SK-N-SH (cell line): ENCODE measurements around the gene C10orf90. TPM values are rescaled to one million over a fixed set of nuclear protein-coding genes. Genes with fewer than 3 reads are reported as not detected.

Experiments used
- EP300 ChIP-seq, 2 experiments: IDR thresholded peaks; 2 replicates each; pipeline versions ENCODE4 v1.4.0 to v1.6.1; 2012; ENCODE audit warnings: borderline replicate concordance in 1 of 2, low read depth in 1 of 2, low read length in 1 of 2
- EZH2phosphoT487 ChIP-seq: fragments of 200-600 bp; sonication (generic); IDR thresholded peaks from 2 replicates; pipeline ENCODE4 v1.6.1; 2017; ENCODE audit warnings: low read depth, mixed run types, mild to moderate bottlenecking, antibody characterized with exemption, moderate library complexity, borderline replicate concordance
- FOSL2 ChIP-seq: IDR thresholded peaks from 2 replicates; pipeline ENCODE4 v1.4.0; 2012; ENCODE audit warnings: low read depth, mild to moderate bottlenecking, moderate library complexity, borderline replicate concordance
- FOXJ3 ChIP-seq: sonication (generic); formaldehyde crosslinking; IDR thresholded peaks from 2 replicates; pipeline ENCODE4 v1.5.1; 2020; ENCODE audit warnings: mild to moderate bottlenecking, missing genetic modification reagents
- GABPA ChIP-seq: IDR thresholded peaks from 2 replicates; pipeline ENCODE4 v1.4.0; 2012; ENCODE audit warnings: low read depth, mild to moderate bottlenecking
- GATA2 ChIP-seq: sonication (generic); formaldehyde crosslinking; IDR thresholded peaks from 2 replicates; pipeline ENCODE4 v1.5.0; 2020; ENCODE audit warnings: mild to moderate bottlenecking, missing genetic modification reagents
- JUND ChIP-seq: IDR thresholded peaks from 2 replicates; pipeline ENCODE4 v1.4.0; 2012
- MEF2A ChIP-seq: IDR thresholded peaks from 2 replicates; pipeline ENCODE4 v1.4.0; 2012; ENCODE audit warnings: low read depth, borderline replicate concordance
- MXI1 ChIP-seq: IDR thresholded peaks from 2 replicates; pipeline ENCODE4 v1.6.1; 2012; ENCODE audit warnings: mild to moderate bottlenecking, low read depth, low read length, improper control_type of control experiment
- NRF1 ChIP-seq: IDR thresholded peaks from 2 replicates; pipeline ENCODE4 v1.6.1; 2012; ENCODE audit warnings: low read depth, mild to moderate bottlenecking, low read length
- POLR2AphosphoS5 ChIP-seq: IDR thresholded peaks from 2 replicates; pipeline ENCODE4 v1.6.1; 2012; ENCODE audit warnings: low read depth, low read length
- RCOR1 ChIP-seq: fragments of 150-350 bp; IDR thresholded peaks from 2 replicates; pipeline ENCODE4 v1.6.1; 2017; ENCODE audit warnings: antibody characterized with exemption, low read length
- RFX5 ChIP-seq: IDR thresholded peaks from 2 replicates; pipeline ENCODE4 v1.6.1; 2012; ENCODE audit warnings: mild to moderate bottlenecking, improper control_type of control experiment, low read length
- SIN3A ChIP-seq: IDR thresholded peaks from 2 replicates; pipeline ENCODE4 v1.6.1; 2012; ENCODE audit warnings: low read depth, mild to moderate bottlenecking, low read length, moderate library complexity, borderline replicate concordance
- TCF12 ChIP-seq: IDR thresholded peaks from 2 replicates; pipeline ENCODE4 v1.4.0; 2012
- YY1 ChIP-seq: IDR thresholded peaks from 2 replicates; pipeline ENCODE4 v1.4.0; 2012; ENCODE audit warnings: low read depth, mild to moderate bottlenecking
- polyA plus RNA-seq, 3 experiments: library from polyadenylated mRNA; depleted of rRNA; stranded (reverse); fragments of >200 nt; gene quantifications; 2 replicates each; pipeline ENCODE4 v1.2.3, GENCODE V29; 2012
- TF ChIP-seq, protein P1 (sequence below): IDR thresholded peaks from 2 replicates; pipeline ENCODE4 v1.6.1; 2012; ENCODE audit warnings: mild to moderate bottlenecking, low read depth, low read length, moderate library complexity
- TF ChIP-seq, protein P2 (sequence below): fragments of 200-600 bp; sonication (generic); IDR thresholded peaks from 2 replicates; pipeline ENCODE4 v1.6.1; 2017; ENCODE audit warnings: antibody characterized with exemption, mild to moderate bottlenecking, moderate library complexity
- TF ChIP-seq, protein P3 (sequence below): IDR thresholded peaks from 2 replicates; pipeline ENCODE4 v1.4.0; 2012; ENCODE audit warnings: low read depth
- TF ChIP-seq, protein P4 (sequence below): IDR thresholded peaks from 2 replicates; pipeline ENCODE4 v1.4.0; 2012; ENCODE audit warnings: low read depth, borderline replicate concordance
- TF ChIP-seq, protein P5 (sequence below): IDR thresholded peaks from 2 replicates; pipeline ENCODE4; 2012
- TF ChIP-seq, protein P6 (sequence below): fragments of 150-350 bp; IDR thresholded peaks from 2 replicates; pipeline ENCODE4 v1.6.1; 2016; ENCODE audit warnings: mild to moderate bottlenecking, low read depth, low read length
- TF ChIP-seq, protein P7 (sequence below): fragments of 150-350 bp; IDR thresholded peaks from 2 replicates; pipeline ENCODE4 v1.6.1; 2017; ENCODE audit warnings: antibody characterized with exemption, low read length, low read depth, borderline replicate concordance

Gene C10orf90
- polyA plus RNA-seq, 1 of the 3 experiments (the other 2 are of a cell fraction), result 0.21 TPM

DNA sequence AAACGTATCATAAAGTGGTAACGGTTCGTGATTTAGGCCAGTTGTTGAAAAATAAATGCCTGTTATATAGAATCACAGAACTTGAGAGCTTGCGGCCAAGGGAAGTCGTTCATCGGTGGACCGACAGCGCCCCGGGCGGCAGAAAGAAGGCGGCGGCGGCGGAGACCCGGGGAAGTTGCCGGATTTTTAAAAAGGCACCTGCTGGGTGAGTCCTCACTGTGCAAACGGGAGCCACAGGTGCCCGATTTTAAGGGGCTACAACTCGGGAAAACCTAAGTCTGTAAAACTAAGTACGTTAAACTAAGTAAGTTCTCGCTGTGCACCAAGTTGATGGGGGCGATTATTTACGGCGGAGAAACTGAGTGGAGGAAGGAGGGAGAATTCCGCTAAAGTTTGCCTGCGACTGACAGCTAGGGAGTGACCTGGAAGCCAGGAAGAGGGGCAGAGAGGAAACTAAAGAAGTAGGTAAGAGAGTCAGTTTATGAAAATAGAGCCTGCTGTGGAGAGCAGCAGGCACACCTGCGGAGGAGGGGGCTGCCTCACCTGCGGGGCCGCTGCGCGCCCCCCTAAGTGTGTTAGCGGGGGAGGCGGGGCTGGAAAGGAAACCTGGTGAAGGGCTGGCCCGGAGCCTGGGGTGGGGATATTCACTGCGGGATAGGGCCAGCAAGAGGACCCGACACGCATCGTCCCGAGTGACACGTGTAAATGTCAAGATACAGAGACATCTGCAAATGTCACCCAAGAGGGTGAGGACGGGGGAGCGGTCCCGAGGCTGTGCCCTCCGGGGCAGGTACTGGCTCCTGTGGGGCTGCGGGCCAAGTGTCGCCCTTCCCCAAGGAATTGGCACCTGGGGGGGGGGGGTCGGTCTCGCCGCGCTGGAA lies 283.2 kb downstream of the C10orf90 start (continued):
- TF ChIP-seq, protein P1, sequence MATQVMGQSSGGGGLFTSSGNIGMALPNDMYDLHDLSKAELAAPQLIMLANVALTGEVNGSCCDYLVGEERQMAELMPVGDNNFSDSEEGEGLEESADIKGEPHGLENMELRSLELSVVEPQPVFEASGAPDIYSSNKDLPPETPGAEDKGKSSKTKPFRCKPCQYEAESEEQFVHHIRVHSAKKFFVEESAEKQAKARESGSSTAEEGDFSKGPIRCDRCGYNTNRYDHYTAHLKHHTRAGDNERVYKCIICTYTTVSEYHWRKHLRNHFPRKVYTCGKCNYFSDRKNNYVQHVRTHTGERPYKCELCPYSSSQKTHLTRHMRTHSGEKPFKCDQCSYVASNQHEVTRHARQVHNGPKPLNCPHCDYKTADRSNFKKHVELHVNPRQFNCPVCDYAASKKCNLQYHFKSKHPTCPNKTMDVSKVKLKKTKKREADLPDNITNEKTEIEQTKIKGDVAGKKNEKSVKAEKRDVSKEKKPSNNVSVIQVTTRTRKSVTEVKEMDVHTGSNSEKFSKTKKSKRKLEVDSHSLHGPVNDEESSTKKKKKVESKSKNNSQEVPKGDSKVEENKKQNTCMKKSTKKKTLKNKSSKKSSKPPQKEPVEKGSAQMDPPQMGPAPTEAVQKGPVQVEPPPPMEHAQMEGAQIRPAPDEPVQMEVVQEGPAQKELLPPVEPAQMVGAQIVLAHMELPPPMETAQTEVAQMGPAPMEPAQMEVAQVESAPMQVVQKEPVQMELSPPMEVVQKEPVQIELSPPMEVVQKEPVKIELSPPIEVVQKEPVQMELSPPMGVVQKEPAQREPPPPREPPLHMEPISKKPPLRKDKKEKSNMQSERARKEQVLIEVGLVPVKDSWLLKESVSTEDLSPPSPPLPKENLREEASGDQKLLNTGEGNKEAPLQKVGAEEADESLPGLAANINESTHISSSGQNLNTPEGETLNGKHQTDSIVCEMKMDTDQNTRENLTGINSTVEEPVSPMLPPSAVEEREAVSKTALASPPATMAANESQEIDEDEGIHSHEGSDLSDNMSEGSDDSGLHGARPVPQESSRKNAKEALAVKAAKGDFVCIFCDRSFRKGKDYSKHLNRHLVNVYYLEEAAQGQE, result no peak
- TF ChIP-seq GATA2 (CRISPR knock-in tag), result no peak
- TF ChIP-seq FOSL2, result no peak
- TF ChIP-seq RCOR1, result no peak; the same call in 1 of the 2 replicates
- TF ChIP-seq, protein P2, sequence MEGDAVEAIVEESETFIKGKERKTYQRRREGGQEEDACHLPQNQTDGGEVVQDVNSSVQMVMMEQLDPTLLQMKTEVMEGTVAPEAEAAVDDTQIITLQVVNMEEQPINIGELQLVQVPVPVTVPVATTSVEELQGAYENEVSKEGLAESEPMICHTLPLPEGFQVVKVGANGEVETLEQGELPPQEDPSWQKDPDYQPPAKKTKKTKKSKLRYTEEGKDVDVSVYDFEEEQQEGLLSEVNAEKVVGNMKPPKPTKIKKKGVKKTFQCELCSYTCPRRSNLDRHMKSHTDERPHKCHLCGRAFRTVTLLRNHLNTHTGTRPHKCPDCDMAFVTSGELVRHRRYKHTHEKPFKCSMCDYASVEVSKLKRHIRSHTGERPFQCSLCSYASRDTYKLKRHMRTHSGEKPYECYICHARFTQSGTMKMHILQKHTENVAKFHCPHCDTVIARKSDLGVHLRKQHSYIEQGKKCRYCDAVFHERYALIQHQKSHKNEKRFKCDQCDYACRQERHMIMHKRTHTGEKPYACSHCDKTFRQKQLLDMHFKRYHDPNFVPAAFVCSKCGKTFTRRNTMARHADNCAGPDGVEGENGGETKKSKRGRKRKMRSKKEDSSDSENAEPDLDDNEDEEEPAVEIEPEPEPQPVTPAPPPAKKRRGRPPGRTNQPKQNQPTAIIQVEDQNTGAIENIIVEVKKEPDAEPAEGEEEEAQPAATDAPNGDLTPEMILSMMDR, result peak; percentile 96
- no peak for TF ChIP-seq POLR2AphosphoS5
- TF ChIP-seq, protein P3, sequence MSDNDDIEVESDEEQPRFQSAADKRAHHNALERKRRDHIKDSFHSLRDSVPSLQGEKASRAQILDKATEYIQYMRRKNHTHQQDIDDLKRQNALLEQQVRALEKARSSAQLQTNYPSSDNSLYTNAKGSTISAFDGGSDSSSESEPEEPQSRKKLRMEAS, result no peak
- peak; percentile 21; the same call in 1 of the 2 replicates for TF ChIP-seq TCF12
- TF ChIP-seq MXI1, result peak; percentile 81; the same call in 1 of the 2 replicates
- TF ChIP-seq MEF2A, result no peak
- TF ChIP-seq SIN3A, result peak; percentile 4; the same call in 1 of the 2 replicates
- no peak for TF ChIP-seq NRF1
- TF ChIP-seq, protein P4, sequence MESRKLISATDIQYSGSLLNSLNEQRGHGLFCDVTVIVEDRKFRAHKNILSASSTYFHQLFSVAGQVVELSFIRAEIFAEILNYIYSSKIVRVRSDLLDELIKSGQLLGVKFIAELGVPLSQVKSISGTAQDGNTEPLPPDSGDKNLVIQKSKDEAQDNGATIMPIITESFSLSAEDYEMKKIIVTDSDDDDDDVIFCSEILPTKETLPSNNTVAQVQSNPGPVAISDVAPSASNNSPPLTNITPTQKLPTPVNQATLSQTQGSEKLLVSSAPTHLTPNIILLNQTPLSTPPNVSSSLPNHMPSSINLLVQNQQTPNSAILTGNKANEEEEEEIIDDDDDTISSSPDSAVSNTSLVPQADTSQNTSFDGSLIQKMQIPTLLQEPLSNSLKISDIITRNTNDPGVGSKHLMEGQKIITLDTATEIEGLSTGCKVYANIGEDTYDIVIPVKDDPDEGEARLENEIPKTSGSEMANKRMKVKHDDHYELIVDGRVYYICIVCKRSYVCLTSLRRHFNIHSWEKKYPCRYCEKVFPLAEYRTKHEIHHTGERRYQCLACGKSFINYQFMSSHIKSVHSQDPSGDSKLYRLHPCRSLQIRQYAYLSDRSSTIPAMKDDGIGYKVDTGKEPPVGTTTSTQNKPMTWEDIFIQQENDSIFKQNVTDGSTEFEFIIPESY, result no peak
- TF ChIP-seq, protein P5, sequence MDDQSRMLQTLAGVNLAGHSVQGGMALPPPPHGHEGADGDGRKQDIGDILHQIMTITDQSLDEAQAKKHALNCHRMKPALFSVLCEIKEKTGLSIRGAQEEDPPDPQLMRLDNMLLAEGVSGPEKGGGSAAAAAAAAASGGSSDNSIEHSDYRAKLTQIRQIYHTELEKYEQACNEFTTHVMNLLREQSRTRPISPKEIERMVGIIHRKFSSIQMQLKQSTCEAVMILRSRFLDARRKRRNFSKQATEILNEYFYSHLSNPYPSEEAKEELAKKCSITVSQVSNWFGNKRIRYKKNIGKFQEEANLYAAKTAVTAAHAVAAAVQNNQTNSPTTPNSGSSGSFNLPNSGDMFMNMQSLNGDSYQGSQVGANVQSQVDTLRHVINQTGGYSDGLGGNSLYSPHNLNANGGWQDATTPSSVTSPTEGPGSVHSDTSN, result no peak
- TF ChIP-seq GABPA, result no peak
- TF ChIP-seq FOXJ3 (CRISPR knock-in tag), result no peak
- TF ChIP-seq, protein P6, sequence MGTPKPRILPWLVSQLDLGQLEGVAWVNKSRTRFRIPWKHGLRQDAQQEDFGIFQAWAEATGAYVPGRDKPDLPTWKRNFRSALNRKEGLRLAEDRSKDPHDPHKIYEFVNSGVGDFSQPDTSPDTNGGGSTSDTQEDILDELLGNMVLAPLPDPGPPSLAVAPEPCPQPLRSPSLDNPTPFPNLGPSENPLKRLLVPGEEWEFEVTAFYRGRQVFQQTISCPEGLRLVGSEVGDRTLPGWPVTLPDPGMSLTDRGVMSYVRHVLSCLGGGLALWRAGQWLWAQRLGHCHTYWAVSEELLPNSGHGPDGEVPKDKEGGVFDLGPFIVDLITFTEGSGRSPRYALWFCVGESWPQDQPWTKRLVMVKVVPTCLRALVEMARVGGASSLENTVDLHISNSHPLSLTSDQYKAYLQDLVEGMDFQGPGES, result no peak
- TF ChIP-seq YY1, result no peak
- TF ChIP-seq, protein P7, sequence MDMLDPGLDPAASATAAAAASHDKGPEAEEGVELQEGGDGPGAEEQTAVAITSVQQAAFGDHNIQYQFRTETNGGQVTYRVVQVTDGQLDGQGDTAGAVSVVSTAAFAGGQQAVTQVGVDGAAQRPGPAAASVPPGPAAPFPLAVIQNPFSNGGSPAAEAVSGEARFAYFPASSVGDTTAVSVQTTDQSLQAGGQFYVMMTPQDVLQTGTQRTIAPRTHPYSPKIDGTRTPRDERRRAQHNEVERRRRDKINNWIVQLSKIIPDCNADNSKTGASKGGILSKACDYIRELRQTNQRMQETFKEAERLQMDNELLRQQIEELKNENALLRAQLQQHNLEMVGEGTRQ, result no peak
- peak in 1 of 2 experiments; percentile 38; a peak in 1 of 4 replicates for TF ChIP-seq EP300 (IDR thresholded peaks at IDR 0.05; ENCODE audit: borderline replicate concordance in 1 of 2, low read depth in 1 of 2, low read length in 1 of 2)
- no peak for TF ChIP-seq RFX5
- no peak for TF ChIP-seq EZH2phosphoT487
- TF ChIP-seq JUND, result no peak
